Fibroblast of lung (primary cell): Measurements from ENCODE around the gene SLC38A10. TPM values are rescaled to one million over a fixed set of nuclear protein-coding genes. Genes with fewer than 3 reads are reported as not detected.
A peak's percentile ranks its signal among the peaks of the same experiment; 100 is the strongest.

ENCODE experiments used
- DNase-seq, 2 donors: peaks; one replicate each; pipeline versions ENCODE4 v3.0.0 to v3.0.0-alpha.2; 2010; ENCODE audit warnings: low read depth in 2 of 2
- H2AFZ ChIP-seq: 2 replicates; pipeline ENCODE4 v1.5.1; 2012; ENCODE audit warnings: low read length, control low read depth, inconsistent platforms
- H3K27ac ChIP-seq: 2 replicates; pipeline ENCODE4 v1.5.1; 2011; ENCODE audit warnings: low read length, control low read depth; ENCODE audit not compliant: insufficient read depth
- H3K27me3 ChIP-seq: 2 replicates; pipeline ENCODE4 v1.5.1; 2011; ENCODE audit warnings: mild to moderate bottlenecking, low read length; ENCODE audit not compliant: control insufficient read depth, insufficient read depth
- H3K36me3 ChIP-seq: 2 replicates; pipeline ENCODE4 v1.5.1; 2011; ENCODE audit warnings: low read length; ENCODE audit not compliant: control insufficient read depth, insufficient read depth
- H3K4me1 ChIP-seq: 2 replicates; pipeline ENCODE4 v1.5.1; 2011; ENCODE audit warnings: low read length; ENCODE audit not compliant: control insufficient read depth, insufficient read depth; ENCODE audit errors: extremely low read depth
- H3K4me2 ChIP-seq: 2 replicates; pipeline ENCODE4 v1.5.1; 2011; ENCODE audit warnings: low read length, control low read depth; ENCODE audit not compliant: insufficient read depth; ENCODE audit errors: extremely low read depth
- H3K4me3 ChIP-seq, 4 experiments: fragments of 200-600 bp in 1 of 4; sonication (generic) in 1 of 4; replicated peaks in 1 of 4; 2 replicates each; pipeline ENCODE4 v1.5.1; 2011 to 2016; ENCODE audit warnings: low read length in 4 of 4, low read depth in 3 of 4, mild to moderate bottlenecking in 3 of 4, control low read depth in 2 of 4, inconsistent platforms in 1 of 4, mixed read lengths in 1 of 4; ENCODE audit not compliant: insufficient read depth in 1 of 4; ENCODE audit errors: control extremely low read depth in 1 of 4
- H3K79me2 ChIP-seq: 2 replicates; pipeline ENCODE4 v1.5.1; 2012; ENCODE audit warnings: mild to moderate bottlenecking, low read length, inconsistent platforms; ENCODE audit not compliant: control insufficient read depth, insufficient read depth
- H3K9ac ChIP-seq: 2 replicates; pipeline ENCODE4 v1.5.1; 2011; ENCODE audit warnings: mild to moderate bottlenecking, low read length, control low read depth; ENCODE audit not compliant: insufficient read depth
- H3K9me3 ChIP-seq: 2 replicates; pipeline ENCODE4 v1.5.1; 2012; ENCODE audit warnings: low read depth, low read length; ENCODE audit not compliant: control insufficient read depth, insufficient read depth
- H4K20me1 ChIP-seq: 2 replicates; pipeline ENCODE4 v1.5.1; 2011; ENCODE audit warnings: low read length; ENCODE audit not compliant: control insufficient read depth, insufficient read depth; ENCODE audit errors: extremely low read depth
- EZH2 ChIP-seq: IDR thresholded peaks from 2 replicates; pipeline ENCODE4 v1.5.1; 2012; ENCODE audit warnings: low read length, control low read depth, mild to moderate bottlenecking; ENCODE audit errors: missing control alignments
- polyA plus RNA-seq, 2 donors: library from polyadenylated mRNA; depleted of rRNA in 1 of 2; stranded (reverse) in 1 of 2; unstranded in 1 of 2; fragments of >200 nt; gene quantifications; 2 replicates each; pipeline ENCODE4 v1.2.1, GENCODE V29; 2011 to 2012; ENCODE audit warnings: missing spikeins in 1 of 2
- total RNA-seq: library from RNA; depleted of rRNA; stranded (reverse); fragments of >200 nt; gene quantifications from 2 replicates; pipeline ENCODE4 v1.2.1, GENCODE V29; 2014
- TF ChIP-seq, protein P1 (sequence below), 2 donors: IDR thresholded peaks in 1 of 2; conservative IDR thresholded peaks in 1 of 2; 1 replicate in 1 of 2; 2 replicates in 1 of 2; pipeline ENCODE4 v1.5.1; 2011 to 2012; ENCODE audit warnings: low read length in 2 of 2, control low read depth in 1 of 2, inconsistent platforms in 1 of 2, low read depth in 1 of 2, mild to moderate bottlenecking in 1 of 2

Gene SLC38A10
- total and polyA plus RNA-seq, 2 donors (not counting 1 experiment from before 2014, with no cell fraction given), result 23.6 to 53.2 TPM

DNA sequence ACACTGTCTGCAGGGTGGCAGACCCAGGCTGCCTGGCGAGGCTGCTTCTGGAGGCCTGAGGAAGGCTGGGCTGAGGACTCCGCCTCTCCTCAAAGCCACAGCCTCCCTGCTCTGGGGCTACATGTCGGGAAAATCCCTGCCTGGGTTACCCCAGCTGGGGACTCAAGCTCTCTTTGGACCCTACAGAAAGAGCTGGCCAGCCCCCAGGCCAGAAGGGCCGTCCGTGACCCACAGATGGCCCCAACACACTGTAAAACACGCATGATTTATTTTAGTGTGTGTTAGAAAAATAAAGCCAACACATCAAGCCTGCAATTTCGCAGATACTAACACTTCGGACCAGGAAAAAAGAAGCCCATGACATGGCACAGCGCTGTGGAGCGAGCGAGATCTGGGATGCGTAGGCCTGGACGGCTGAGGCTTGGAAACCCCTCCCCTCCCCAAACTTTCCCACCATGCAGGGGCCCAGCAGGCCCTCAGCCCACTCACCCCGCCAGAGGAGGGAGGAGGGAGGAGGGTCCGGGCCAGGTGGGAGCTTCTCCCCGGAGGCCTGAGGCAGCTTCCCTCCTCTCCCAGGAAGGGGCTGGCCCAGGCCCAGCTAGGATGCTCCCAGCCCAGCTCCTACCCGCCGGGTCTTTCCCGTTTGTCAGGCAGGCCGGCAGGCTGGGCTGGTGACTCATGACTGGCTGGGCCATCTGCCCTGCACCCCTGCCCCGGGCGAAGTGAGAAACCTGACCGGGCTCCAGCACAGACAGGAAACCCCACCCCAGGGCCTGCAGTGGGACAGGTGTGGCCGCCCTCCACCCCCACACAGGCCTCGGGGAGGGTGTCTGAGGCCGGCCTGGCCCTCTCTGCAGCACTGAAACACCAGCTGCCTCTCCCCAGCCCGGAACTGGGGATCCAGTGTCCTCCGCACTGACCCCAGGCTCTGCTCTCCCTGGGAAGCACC, 34.1 kb upstream of the SLC38A10 start:
- H2AFZ ChIP-seq, result no peak overlapping the region
- no peak overlapping the region for H3K27ac ChIP-seq
- no peak overlapping the region for H3K4me3 ChIP-seq
- no peaks in the 10 kb centered on the region for H3K36me3 ChIP-seq
- H3K9ac ChIP-seq, result peak overlapping the region; percentile 4
- H3K4me2 ChIP-seq, result peak overlapping the region; percentile 52
- H3K27me3 ChIP-seq, result peaks cover 29% of the 10 kb centered on the region
- no peak for TF ChIP-seq EZH2
- TF ChIP-seq, protein P1, sequence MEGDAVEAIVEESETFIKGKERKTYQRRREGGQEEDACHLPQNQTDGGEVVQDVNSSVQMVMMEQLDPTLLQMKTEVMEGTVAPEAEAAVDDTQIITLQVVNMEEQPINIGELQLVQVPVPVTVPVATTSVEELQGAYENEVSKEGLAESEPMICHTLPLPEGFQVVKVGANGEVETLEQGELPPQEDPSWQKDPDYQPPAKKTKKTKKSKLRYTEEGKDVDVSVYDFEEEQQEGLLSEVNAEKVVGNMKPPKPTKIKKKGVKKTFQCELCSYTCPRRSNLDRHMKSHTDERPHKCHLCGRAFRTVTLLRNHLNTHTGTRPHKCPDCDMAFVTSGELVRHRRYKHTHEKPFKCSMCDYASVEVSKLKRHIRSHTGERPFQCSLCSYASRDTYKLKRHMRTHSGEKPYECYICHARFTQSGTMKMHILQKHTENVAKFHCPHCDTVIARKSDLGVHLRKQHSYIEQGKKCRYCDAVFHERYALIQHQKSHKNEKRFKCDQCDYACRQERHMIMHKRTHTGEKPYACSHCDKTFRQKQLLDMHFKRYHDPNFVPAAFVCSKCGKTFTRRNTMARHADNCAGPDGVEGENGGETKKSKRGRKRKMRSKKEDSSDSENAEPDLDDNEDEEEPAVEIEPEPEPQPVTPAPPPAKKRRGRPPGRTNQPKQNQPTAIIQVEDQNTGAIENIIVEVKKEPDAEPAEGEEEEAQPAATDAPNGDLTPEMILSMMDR (conservative IDR thresholded peaks at IDR 0.05 in 1 of 2, IDR thresholded peaks at IDR 0.05 in 1 of 2; ENCODE audit: low read depth in 1 of 2, low read length in 2 of 2), result no peak
- no peaks in the 10 kb centered on the region for H3K79me2 ChIP-seq
- H4K20me1 ChIP-seq, result no peaks in the 10 kb centered on the region
- DNase-seq, result peak; percentile 87 to 90
- H3K4me1 ChIP-seq, result peaks cover 10% of the 10 kb centered on the region
- H3K9me3 ChIP-seq, result no peaks in the 10 kb centered on the region

DNA sequence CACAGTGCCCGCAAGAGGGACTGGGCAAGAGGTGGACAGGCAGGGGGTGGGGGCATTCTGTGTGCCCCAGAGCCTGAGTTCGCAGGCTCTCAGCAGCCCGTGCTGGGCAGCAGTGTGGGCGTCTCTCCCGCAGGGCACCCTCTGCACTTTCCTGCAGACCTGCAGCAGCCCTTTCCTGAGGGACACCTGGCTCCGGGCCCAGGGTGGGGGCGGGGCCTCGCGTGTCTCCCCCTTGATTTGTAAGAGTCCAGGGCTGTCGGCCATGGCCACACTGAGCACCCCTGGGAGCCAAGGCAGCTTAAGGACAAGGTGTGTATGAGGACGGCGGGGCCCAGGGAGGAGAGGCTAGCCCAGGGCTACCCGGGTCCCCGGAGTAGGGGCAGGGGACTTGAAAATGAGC, 33.4 kb upstream of the SLC38A10 start:
- H3K4me2 ChIP-seq, result no peak overlapping the region
- H3K79me2 ChIP-seq, result no peaks in the 10 kb centered on the region
- peaks cover 10% of the 10 kb centered on the region for H3K4me1 ChIP-seq
- H3K36me3 ChIP-seq, result no peaks in the 10 kb centered on the region
- H3K27ac ChIP-seq, result no peak overlapping the region
- DNase-seq, result no peak
- H4K20me1 ChIP-seq, result no peaks in the 10 kb centered on the region
- H2AFZ ChIP-seq, result no peak overlapping the region
- TF ChIP-seq, protein P1 (conservative IDR thresholded peaks at IDR 0.05 in 1 of 2, IDR thresholded peaks at IDR 0.05 in 1 of 2; ENCODE audit: low read depth in 1 of 2, low read length in 2 of 2), result no peak
- no peak for TF ChIP-seq EZH2
- H3K9me3 ChIP-seq, result no peaks in the 10 kb centered on the region
- no peak overlapping the region for H3K9ac ChIP-seq
- peaks cover 24% of the 10 kb centered on the region for H3K27me3 ChIP-seq
- H3K4me3 ChIP-seq, result no peak overlapping the region

- Histone ChIP-seq H3K79me2 (no peaks in the 10 kb centered on the region), H3K4me3 (no peak overlapping the region), H3K9ac (no peak overlapping the region), H3K9me3 (no peaks in the 10 kb centered on the region), H3K4me1 (peaks cover 10% of the 10 kb centered on the region), H2AFZ (no peak overlapping the region), H3K27me3 (peaks cover 6% of the 10 kb centered on the region), H3K36me3 (no peaks in the 10 kb centered on the region), H3K27ac (no peak overlapping the region), H3K4me2 (no peak overlapping the region), H4K20me1 (no peaks in the 10 kb centered on the region)
- TF ChIP-seq EZH2, result peak; percentile 35
- TF ChIP-seq, protein P1 (conservative IDR thresholded peaks at IDR 0.05 in 1 of 2, IDR thresholded peaks at IDR 0.05 in 1 of 2; ENCODE audit: low read depth in 1 of 2, low read length in 2 of 2), result no peak
- no peak for DNase-seq
Measured at GRCh38 chr17:81325714-81326358, 30.7 kb upstream of the SLC38A10 start.
